Osteoblast (primary cell): ENCODE data around the gene FGFR3. TPM values are rescaled to one million over a fixed set of nuclear protein-coding genes. Genes with fewer than 3 reads are reported as not detected.

Experiments
- DNase-seq: peaks from one replicate; pipeline ENCODE4 v3.0.0; 2011; ENCODE audit warnings: low spot score, mixed read lengths; ENCODE audit not compliant: insufficient read length; ENCODE audit errors: missing footprints
- H2AFZ ChIP-seq: 2 replicates; pipeline ENCODE4 v1.6.0; 2011; ENCODE audit warnings: mild to moderate bottlenecking, low read length
- H3K27ac ChIP-seq: 2 replicates; pipeline ENCODE4 v1.5.1; 2011; ENCODE audit warnings: mild to moderate bottlenecking, low read depth, low read length, moderate library complexity
- H3K27me3 ChIP-seq: 2 replicates; pipeline ENCODE4 v1.6.0; 2012; ENCODE audit warnings: mild to moderate bottlenecking, control low read depth, inconsistent platforms, low read length, moderate library complexity; ENCODE audit not compliant: insufficient read depth
- H3K36me3 ChIP-seq: 2 replicates; pipeline ENCODE4 v1.5.1; 2011; ENCODE audit warnings: mild to moderate bottlenecking, low read length, control low read depth, moderate library complexity; ENCODE audit not compliant: insufficient read depth
- H3K4me1 ChIP-seq: 2 replicates; pipeline ENCODE4 v1.5.1; 2011; ENCODE audit warnings: mild to moderate bottlenecking, low read length, control low read depth, moderate library complexity; ENCODE audit not compliant: insufficient read depth
- H3K4me2 ChIP-seq: 2 replicates; pipeline ENCODE4 v1.6.0; 2011; ENCODE audit warnings: mild to moderate bottlenecking, low read length; ENCODE audit not compliant: insufficient read depth
- H3K4me3 ChIP-seq: fragments of 200-600 bp; sonication (generic); 3 replicates; pipeline ENCODE4 v1.5.1; 2012; ENCODE audit warnings: mild to moderate bottlenecking, low read length, inconsistent platforms; ENCODE audit not compliant: insufficient read depth
- H3K79me2 ChIP-seq: 2 replicates; pipeline ENCODE4 v1.6.0; 2012; ENCODE audit warnings: mild to moderate bottlenecking, low read length, control low read depth, inconsistent platforms; ENCODE audit not compliant: insufficient read depth
- H3K9me3 ChIP-seq: 2 replicates; pipeline ENCODE4 v1.5.1; 2011; ENCODE audit warnings: low read depth, low read length, control low read depth
- H4K20me1 ChIP-seq: 2 replicates; pipeline ENCODE4 v1.6.0; 2012; ENCODE audit warnings: mild to moderate bottlenecking, low read length, control low read depth; ENCODE audit not compliant: insufficient read depth
- total RNA-seq: library from RNA; depleted of rRNA; stranded (reverse); fragments of >200 nt; gene quantifications from 2 replicates; pipeline ENCODE4 v1.2.3, GENCODE V29; 2012
- TF ChIP-seq, protein P1 (sequence below): IDR thresholded peaks from 2 replicates; pipeline ENCODE4 v1.5.1; 2011; ENCODE audit warnings: mild to moderate bottlenecking, low read depth, low read length, moderate library complexity; ENCODE audit errors: extremely low read depth

Gene FGFR3
- total RNA-seq, 1 donor, result 0.36 TPM

GRCh38 chr4:1755297-1755696 is 37.8 kb upstream of the FGFR3 start:
- H3K4me2 ChIP-seq, result no peak overlapping the region
- H3K79me2 ChIP-seq, result no peaks in the 10 kb centered on the region
- no peak overlapping the region for H2AFZ ChIP-seq
- TF ChIP-seq, protein P1, sequence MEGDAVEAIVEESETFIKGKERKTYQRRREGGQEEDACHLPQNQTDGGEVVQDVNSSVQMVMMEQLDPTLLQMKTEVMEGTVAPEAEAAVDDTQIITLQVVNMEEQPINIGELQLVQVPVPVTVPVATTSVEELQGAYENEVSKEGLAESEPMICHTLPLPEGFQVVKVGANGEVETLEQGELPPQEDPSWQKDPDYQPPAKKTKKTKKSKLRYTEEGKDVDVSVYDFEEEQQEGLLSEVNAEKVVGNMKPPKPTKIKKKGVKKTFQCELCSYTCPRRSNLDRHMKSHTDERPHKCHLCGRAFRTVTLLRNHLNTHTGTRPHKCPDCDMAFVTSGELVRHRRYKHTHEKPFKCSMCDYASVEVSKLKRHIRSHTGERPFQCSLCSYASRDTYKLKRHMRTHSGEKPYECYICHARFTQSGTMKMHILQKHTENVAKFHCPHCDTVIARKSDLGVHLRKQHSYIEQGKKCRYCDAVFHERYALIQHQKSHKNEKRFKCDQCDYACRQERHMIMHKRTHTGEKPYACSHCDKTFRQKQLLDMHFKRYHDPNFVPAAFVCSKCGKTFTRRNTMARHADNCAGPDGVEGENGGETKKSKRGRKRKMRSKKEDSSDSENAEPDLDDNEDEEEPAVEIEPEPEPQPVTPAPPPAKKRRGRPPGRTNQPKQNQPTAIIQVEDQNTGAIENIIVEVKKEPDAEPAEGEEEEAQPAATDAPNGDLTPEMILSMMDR, result no peak
- H3K27ac ChIP-seq, result no peak overlapping the region
- H3K4me3 ChIP-seq, result no peak overlapping the region
- no peaks in the 10 kb centered on the region for H3K36me3 ChIP-seq
- H4K20me1 ChIP-seq, result no peaks in the 10 kb centered on the region
- H3K9me3 ChIP-seq, result no peaks in the 10 kb centered on the region
- DNase-seq, result no peak
- no peaks in the 10 kb centered on the region for H3K4me1 ChIP-seq
- no peaks in the 10 kb centered on the region for H3K27me3 ChIP-seq

- no peak overlapping the region for H3K27ac ChIP-seq
- no peaks in the 10 kb centered on the region for H3K27me3 ChIP-seq
- no peak overlapping the region for H3K4me2 ChIP-seq
- H3K4me1 ChIP-seq, result no peaks in the 10 kb centered on the region
- no peaks in the 10 kb centered on the region for H3K36me3 ChIP-seq
- no peak for DNase-seq
- H4K20me1 ChIP-seq, result no peaks in the 10 kb centered on the region
- no peaks in the 10 kb centered on the region for H3K9me3 ChIP-seq
- no peaks in the 10 kb centered on the region for H3K79me2 ChIP-seq
- H2AFZ ChIP-seq, result no peak overlapping the region
- H3K4me3 ChIP-seq, result no peak overlapping the region
- TF ChIP-seq, protein P1, result no peak
Observed at GRCh38 chr4:1756079-1756478, 37.0 kb upstream of the FGFR3 start.

GRCh38 chr4:1756893-1757779 is 36.0 kb upstream of the FGFR3 start:
- Histone ChIP-seq H3K9me3 (no peaks in the 10 kb centered on the region), H4K20me1 (no peaks in the 10 kb centered on the region), H3K4me1 (no peaks in the 10 kb centered on the region), H2AFZ (no peak overlapping the region), H3K79me2 (no peaks in the 10 kb centered on the region), H3K4me2 (no peak overlapping the region), H3K36me3 (no peaks in the 10 kb centered on the region), H3K27me3 (no peaks in the 10 kb centered on the region), H3K27ac (no peak overlapping the region), H3K4me3 (no peak overlapping the region)
- TF ChIP-seq, protein P1, result no peak
- no peak for DNase-seq

- H4K20me1 ChIP-seq, result no peaks in the 10 kb centered on the region
- no peak for DNase-seq
Observed at GRCh38 chr4:1757836-1758235, 35.3 kb upstream of the FGFR3 start.

More at GRCh38 chr4:1757836-1758235, 35.3 kb upstream of the FGFR3 start:
- H3K9me3 ChIP-seq, result no peaks in the 10 kb centered on the region
- H3K27ac ChIP-seq, result no peak overlapping the region
- no peaks in the 10 kb centered on the region for H3K79me2 ChIP-seq
- TF ChIP-seq, protein P1, result no peak
- no peaks in the 10 kb centered on the region for H3K27me3 ChIP-seq
- H3K4me2 ChIP-seq, result no peak overlapping the region
- H3K36me3 ChIP-seq, result no peaks in the 10 kb centered on the region
- H3K4me1 ChIP-seq, result no peaks in the 10 kb centered on the region
- H3K4me3 ChIP-seq, result no peak overlapping the region
- H2AFZ ChIP-seq, result no peak overlapping the region
